ENCODE data around the gene PWWP2B. TPM values are rescaled to one million over a fixed set of nuclear protein-coding genes. Genes with fewer than 3 reads are reported as not detected.

The PWWP2B gene
- total and polyA plus RNA-seq, 2 experiments from 2014 or later, result 2.3 to 12.8 TPM

GRCh38 chr10:132440791-132441565 is 44.0 kb downstream of the PWWP2B start (continued):
- TF ChIP-seq, protein P1, sequence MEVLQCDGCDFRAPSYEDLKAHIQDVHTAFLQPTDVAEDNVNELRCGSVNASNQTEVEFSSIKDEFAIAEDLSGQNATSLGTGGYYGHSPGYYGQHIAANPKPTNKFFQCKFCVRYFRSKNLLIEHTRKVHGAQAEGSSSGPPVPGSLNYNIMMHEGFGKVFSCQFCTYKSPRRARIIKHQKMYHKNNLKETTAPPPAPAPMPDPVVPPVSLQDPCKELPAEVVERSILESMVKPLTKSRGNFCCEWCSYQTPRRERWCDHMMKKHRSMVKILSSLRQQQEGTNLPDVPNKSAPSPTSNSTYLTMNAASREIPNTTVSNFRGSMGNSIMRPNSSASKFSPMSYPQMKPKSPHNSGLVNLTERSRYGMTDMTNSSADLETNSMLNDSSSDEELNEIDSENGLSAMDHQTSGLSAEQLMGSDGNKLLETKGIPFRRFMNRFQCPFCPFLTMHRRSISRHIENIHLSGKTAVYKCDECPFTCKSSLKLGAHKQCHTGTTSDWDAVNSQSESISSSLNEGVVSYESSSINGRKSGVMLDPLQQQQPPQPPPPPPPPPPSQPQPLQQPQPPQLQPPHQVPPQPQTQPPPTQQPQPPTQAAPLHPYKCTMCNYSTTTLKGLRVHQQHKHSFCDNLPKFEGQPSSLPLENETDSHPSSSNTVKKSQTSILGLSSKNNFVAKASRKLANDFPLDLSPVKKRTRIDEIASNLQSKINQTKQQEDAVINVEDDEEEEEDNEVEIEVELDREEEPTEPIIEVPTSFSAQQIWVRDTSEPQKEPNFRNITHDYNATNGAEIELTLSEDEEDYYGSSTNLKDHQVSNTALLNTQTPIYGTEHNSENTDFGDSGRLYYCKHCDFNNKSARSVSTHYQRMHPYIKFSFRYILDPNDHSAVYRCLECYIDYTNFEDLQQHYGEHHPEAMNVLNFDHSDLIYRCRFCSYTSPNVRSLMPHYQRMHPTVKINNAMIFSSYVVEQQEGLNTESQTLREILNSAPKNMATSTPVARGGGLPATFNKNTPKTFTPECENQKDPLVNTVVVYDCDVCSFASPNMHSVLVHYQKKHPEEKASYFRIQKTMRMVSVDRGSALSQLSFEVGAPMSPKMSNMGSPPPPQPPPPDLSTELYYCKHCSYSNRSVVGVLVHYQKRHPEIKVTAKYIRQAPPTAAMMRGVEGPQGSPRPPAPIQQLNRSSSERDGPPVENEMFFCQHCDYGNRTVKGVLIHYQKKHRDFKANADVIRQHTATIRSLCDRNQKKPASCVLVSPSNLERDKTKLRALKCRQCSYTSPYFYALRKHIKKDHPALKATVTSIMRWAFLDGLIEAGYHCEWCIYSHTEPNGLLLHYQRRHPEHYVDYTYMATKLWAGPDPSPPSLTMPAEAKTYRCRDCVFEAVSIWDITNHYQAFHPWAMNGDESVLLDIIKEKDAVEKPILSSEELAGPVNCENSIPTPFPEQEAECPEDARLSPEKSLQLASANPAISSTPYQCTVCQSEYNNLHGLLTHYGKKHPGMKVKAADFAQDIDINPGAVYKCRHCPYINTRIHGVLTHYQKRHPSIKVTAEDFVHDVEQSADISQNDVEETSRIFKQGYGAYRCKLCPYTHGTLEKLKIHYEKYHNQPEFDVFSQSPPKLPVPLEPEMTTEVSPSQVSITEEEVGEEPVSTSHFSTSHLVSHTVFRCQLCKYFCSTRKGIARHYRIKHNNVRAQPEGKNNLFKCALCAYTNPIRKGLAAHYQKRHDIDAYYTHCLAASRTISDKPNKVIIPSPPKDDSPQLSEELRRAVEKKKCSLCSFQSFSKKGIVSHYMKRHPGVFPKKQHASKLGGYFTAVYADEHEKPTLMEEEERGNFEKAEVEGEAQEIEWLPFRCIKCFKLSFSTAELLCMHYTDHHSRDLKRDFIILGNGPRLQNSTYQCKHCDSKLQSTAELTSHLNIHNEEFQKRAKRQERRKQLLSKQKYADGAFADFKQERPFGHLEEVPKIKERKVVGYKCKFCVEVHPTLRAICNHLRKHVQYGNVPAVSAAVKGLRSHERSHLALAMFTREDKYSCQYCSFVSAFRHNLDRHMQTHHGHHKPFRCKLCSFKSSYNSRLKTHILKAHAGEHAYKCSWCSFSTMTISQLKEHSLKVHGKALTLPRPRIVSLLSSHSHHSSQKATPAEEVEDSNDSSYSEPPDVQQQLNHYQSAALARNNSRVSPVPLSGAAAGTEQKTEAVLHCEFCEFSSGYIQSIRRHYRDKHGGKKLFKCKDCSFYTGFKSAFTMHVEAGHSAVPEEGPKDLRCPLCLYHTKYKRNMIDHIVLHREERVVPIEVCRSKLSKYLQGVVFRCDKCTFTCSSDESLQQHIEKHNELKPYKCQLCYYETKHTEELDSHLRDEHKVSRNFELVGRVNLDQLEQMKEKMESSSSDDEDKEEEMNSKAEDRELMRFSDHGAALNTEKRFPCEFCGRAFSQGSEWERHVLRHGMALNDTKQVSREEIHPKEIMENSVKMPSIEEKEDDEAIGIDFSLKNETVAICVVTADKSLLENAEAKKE (CRISPR knock-in tag; IDR thresholded peaks at IDR 0.05), result no peak
- TF ChIP-seq EZH2phosphoT487 (IDR thresholded peaks at IDR 0.05; ENCODE audit: unreplicated experiment), result no peak

GRCh38 chr10:132441818-132442524 is 45.0 kb downstream of the PWWP2B start:
- H3K9me3 Mint-ChIP-seq, result no peaks in the 10 kb centered on the region; the same call in 2 of the 3 replicates
- Histone ChIP-seq H3K4me2 (no peak overlapping the region), H3K79me2 (replicated peaks; ENCODE audit: insufficient read depth) (no peaks in the 10 kb centered on the region), H3K4me3 (no peak overlapping the region), H3K9me2 (ENCODE audit: insufficient read depth) (no peaks in the 10 kb centered on the region), H3K27ac (ENCODE audit: low read depth) (no peak overlapping the region), H3F3A (replicated peaks; ENCODE audit: low read depth) (no peaks in the 10 kb centered on the region), H3K27me3 (ENCODE audit: insufficient read depth) (no peaks in the 10 kb centered on the region), H2AFZ (no peak overlapping the region), H4K20me1 (replicated peaks; ENCODE audit: insufficient read depth) (no peaks in the 10 kb centered on the region), H3K36me3 (ENCODE audit: insufficient read depth) (no peaks in the 10 kb centered on the region), H3K4me1 (ENCODE audit: insufficient read depth) (peaks cover 5% of the 10 kb centered on the region; the same call in 1 of the 2 replicates)
- DNase-seq (ENCODE audit: low spot score) (no peak), ATAC-seq (no peak)
- H3K27me3 Mint-ChIP-seq (ENCODE audit: insufficient read depth, low read depth, poor library complexity), result peaks cover 8% of the 10 kb centered on the region
- no peaks in the 10 kb centered on the region; the same call in 2 of the 3 replicates for H3K36me3 Mint-ChIP-seq (ENCODE audit: low read depth)
- H3K27ac Mint-ChIP-seq, result no peak overlapping the region
- H3K4me1 Mint-ChIP-seq, result peaks cover 14% of the 10 kb centered on the region
- H3K4me3 Mint-ChIP-seq, result no peak overlapping the region
- TF ChIP-seq, protein P1 (CRISPR knock-in tag; IDR thresholded peaks at IDR 0.05), result no peak
- TF ChIP-seq EZH2phosphoT487 (IDR thresholded peaks at IDR 0.05; ENCODE audit: unreplicated experiment) (no peak), ETS1 (IDR thresholded peaks at IDR 0.05) (no peak)
